Measurements from ENCODE around the gene GRK6.

DNA sequence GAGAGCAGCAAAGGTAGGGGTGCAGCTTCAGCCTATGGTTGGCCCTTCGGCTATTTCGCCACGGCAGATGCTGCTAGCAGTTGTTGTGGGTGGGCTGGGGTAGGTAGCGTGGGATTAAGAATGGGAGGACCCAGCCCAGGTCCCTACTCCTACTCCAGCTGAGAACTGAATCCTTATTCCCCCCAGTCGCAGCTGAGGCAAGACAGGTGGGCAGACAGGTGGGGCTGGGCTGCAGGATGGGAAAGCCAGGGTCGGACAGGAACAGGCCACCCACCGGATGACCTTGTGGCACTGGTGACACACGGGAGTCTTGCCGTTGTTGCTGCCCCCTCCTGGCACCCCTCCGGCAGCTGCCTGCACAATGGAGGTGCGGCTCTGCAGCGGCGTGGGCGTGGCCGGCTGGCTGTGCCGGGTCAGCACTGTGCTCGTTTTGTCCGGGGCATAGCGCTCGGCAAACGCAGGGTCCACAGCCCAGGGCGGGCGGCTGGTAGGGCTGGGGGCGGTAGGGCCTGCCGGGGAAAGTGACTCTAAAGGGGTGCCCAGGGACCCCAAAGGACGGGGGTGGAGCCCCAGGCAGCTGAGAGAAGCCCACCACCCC, 62.7 kb downstream of the GRK6 start:
- TF ChIP-seq, protein P1, sequence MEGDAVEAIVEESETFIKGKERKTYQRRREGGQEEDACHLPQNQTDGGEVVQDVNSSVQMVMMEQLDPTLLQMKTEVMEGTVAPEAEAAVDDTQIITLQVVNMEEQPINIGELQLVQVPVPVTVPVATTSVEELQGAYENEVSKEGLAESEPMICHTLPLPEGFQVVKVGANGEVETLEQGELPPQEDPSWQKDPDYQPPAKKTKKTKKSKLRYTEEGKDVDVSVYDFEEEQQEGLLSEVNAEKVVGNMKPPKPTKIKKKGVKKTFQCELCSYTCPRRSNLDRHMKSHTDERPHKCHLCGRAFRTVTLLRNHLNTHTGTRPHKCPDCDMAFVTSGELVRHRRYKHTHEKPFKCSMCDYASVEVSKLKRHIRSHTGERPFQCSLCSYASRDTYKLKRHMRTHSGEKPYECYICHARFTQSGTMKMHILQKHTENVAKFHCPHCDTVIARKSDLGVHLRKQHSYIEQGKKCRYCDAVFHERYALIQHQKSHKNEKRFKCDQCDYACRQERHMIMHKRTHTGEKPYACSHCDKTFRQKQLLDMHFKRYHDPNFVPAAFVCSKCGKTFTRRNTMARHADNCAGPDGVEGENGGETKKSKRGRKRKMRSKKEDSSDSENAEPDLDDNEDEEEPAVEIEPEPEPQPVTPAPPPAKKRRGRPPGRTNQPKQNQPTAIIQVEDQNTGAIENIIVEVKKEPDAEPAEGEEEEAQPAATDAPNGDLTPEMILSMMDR (IDR thresholded peaks at IDR 0.05), result no peak
- TF ChIP-seq POLR2AphosphoS5 (IDR thresholded peaks at IDR 0.05), result no peak

All from breast epithelium (tissue), 3 donors.